Measurements from ENCODE around the gene CDH4. TPM values are rescaled to one million over a fixed set of nuclear protein-coding genes. Genes with fewer than 3 reads are reported as not detected.

The CDH4 gene
- total and polyA plus RNA-seq, 9 donors = 0.12 to 4.4 (median 0.36) TPM

GRCh38 chr20:61493798-61494305 lies 241.8 kb downstream of the CDH4 start:
- TF ChIP-seq POLR2A (IDR thresholded peaks at IDR 0.05) (no peak), EP300 (IDR thresholded peaks at IDR 0.05) (no peak)
- TF ChIP-seq, protein P1, sequence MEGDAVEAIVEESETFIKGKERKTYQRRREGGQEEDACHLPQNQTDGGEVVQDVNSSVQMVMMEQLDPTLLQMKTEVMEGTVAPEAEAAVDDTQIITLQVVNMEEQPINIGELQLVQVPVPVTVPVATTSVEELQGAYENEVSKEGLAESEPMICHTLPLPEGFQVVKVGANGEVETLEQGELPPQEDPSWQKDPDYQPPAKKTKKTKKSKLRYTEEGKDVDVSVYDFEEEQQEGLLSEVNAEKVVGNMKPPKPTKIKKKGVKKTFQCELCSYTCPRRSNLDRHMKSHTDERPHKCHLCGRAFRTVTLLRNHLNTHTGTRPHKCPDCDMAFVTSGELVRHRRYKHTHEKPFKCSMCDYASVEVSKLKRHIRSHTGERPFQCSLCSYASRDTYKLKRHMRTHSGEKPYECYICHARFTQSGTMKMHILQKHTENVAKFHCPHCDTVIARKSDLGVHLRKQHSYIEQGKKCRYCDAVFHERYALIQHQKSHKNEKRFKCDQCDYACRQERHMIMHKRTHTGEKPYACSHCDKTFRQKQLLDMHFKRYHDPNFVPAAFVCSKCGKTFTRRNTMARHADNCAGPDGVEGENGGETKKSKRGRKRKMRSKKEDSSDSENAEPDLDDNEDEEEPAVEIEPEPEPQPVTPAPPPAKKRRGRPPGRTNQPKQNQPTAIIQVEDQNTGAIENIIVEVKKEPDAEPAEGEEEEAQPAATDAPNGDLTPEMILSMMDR (IDR thresholded peaks at IDR 0.05) = no peak
- 69 to 71% (median 70%) methylated on average over 10 of the region's 10 CpGs for WGBS, 3 donors
- Histone ChIP-seq H3K27me3 (no peaks in the 10 kb centered on the region), H3K27ac (no peak overlapping the region), H3K4me1 (ENCODE audit: insufficient read depth) (no peaks in the 10 kb centered on the region), H3K4me3 (no peak overlapping the region), H3K36me3 (no peaks in the 10 kb centered on the region), H3K9me3 (no peaks in the 10 kb centered on the region)
- no peak for DNase-seq
- intact Hi-C loops (cut with DNase I) = no loop called here

- TF ChIP-seq EP300 (IDR thresholded peaks at IDR 0.05) = no peak
- TF ChIP-seq, protein P1 (IDR thresholded peaks at IDR 0.05) = no peak
- TF ChIP-seq POLR2A (IDR thresholded peaks at IDR 0.05) = no peak
- intact Hi-C loops (cut with DNase I) = no loop called here
- no peaks in the 10 kb centered on the region for H3K36me3 ChIP-seq
- H3K4me1 ChIP-seq (ENCODE audit: insufficient read depth) = no peaks in the 10 kb centered on the region
- H3K27ac ChIP-seq = no peak overlapping the region
- H3K9me3 ChIP-seq = no peaks in the 10 kb centered on the region
- no peak overlapping the region for H3K4me3 ChIP-seq
- DNase-seq = no peak
- 56 to 70% (median 64%) methylated on average over 22 of the region's 22 CpGs for WGBS, 3 donors
- H3K27me3 ChIP-seq = no peaks in the 10 kb centered on the region
Measured at GRCh38 chr20:61494763-61495575, 242.9 kb downstream of the CDH4 start.

DNA sequence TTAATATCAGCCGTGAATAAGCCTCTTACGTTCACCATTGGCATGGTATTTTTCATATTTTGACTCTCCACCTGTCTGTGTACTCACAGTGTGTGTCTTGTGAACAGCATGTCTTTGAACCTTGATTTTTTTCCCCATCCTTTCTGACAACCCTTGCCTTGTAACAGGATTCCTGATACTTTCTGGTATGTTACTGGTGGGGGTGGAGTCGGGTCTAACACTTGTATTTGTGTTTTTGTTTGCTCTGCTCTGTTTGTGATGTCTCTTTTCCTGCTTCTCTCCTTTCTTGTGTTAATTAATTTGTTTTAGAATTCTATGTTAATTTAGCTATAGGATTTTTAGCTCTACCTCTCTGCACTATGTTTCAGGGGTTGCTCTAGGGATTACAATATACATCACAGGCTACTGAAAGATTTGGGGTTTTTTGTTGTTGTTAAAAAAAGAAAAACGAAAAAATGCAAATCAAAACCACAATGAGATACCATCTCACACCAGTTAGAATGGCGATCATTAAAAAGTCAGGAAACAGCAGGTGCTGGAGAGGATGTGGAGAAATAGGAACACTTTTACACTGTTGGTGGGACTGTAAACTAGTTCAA lies 245.1 kb downstream of the CDH4 start:
- no peaks in the 10 kb centered on the region for H3K27me3 ChIP-seq
- 31 to 35% (median 32%) methylated on average over 5 of the region's 5 CpGs for WGBS, 3 donors
- H3K4me1 ChIP-seq (ENCODE audit: insufficient read depth) = no peaks in the 10 kb centered on the region
- no peaks in the 10 kb centered on the region for H3K36me3 ChIP-seq
- H3K9me3 ChIP-seq = no peaks in the 10 kb centered on the region
- H3K4me3 ChIP-seq = no peak overlapping the region
- intact Hi-C loops (cut with DNase I) = no loop called here
- no peak overlapping the region for H3K27ac ChIP-seq
- no peak for DNase-seq
- TF ChIP-seq, protein P1 (IDR thresholded peaks at IDR 0.05) = no peak
- no peak for TF ChIP-seq EP300 (IDR thresholded peaks at IDR 0.05)
- no peak for TF ChIP-seq POLR2A (IDR thresholded peaks at IDR 0.05)

DNA sequence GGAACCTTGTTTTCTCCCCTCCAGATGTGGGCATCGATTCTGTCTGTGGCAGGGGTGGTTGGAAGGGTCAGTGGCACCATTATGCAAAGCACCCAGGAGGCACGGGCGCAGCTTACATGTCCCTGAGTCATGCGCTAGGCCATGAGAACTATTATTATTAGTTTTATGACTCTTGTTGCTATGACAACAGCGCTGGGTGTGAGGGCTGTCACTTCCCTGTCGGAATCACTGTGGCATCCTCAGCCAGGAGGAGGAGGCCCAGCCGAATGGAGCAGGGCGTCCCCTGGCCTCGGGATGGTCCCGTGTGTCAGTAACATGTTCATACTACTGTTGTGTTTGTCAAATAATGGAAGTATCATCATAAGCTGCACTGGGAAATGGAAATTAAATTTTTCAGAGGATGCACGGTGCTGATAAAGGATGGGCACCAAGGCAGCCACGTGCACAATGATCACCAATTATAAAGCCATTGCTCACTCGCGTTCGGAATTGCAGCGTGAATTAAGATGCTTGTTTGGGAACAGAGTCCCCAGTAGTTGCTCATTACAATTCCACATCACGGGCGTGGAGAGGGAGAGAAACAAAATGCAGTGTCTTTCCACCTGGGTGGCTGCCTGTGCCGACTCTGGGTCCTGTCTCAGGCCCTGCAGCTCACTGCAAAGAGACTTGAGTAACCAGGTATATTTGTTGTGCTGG lies 247.9 kb downstream of the CDH4 start:
- no peaks in the 10 kb centered on the region for H3K27me3 ChIP-seq
- no peak for TF ChIP-seq POLR2A (IDR thresholded peaks at IDR 0.05)
- TF ChIP-seq, protein P1 (IDR thresholded peaks at IDR 0.05) = no peak
- TF ChIP-seq EP300 (IDR thresholded peaks at IDR 0.05) = no peak
- H3K4me3 ChIP-seq = no peak overlapping the region
- no peaks in the 10 kb centered on the region for H3K4me1 ChIP-seq (ENCODE audit: insufficient read depth)
- 68 to 77% (median 75%) methylated on average over 19 of the region's 19 CpGs for WGBS, 3 donors
- no peaks in the 10 kb centered on the region for H3K9me3 ChIP-seq
- H3K36me3 ChIP-seq = no peaks in the 10 kb centered on the region
- DNase-seq = no peak
- no peak overlapping the region for H3K27ac ChIP-seq
- intact Hi-C loops (cut with DNase I) = no loop called here

All from ovary (tissue), 9 donors.